Superior temporal gyrus (tissue), 1 donor: Measurements from ENCODE around the gene CXCL16.
"Not testable (repeated sequence)": the region's sequence is repeated elsewhere in the genome, so short reads cannot be mapped to it uniquely, and the experiment has no call there.

Experiments
- DNase-seq: peaks from one replicate; pipeline ENCODE4 v3.0.0-alpha.2; 2016; ENCODE audit errors: extremely low spot score

The CXCL16 gene

DNA sequence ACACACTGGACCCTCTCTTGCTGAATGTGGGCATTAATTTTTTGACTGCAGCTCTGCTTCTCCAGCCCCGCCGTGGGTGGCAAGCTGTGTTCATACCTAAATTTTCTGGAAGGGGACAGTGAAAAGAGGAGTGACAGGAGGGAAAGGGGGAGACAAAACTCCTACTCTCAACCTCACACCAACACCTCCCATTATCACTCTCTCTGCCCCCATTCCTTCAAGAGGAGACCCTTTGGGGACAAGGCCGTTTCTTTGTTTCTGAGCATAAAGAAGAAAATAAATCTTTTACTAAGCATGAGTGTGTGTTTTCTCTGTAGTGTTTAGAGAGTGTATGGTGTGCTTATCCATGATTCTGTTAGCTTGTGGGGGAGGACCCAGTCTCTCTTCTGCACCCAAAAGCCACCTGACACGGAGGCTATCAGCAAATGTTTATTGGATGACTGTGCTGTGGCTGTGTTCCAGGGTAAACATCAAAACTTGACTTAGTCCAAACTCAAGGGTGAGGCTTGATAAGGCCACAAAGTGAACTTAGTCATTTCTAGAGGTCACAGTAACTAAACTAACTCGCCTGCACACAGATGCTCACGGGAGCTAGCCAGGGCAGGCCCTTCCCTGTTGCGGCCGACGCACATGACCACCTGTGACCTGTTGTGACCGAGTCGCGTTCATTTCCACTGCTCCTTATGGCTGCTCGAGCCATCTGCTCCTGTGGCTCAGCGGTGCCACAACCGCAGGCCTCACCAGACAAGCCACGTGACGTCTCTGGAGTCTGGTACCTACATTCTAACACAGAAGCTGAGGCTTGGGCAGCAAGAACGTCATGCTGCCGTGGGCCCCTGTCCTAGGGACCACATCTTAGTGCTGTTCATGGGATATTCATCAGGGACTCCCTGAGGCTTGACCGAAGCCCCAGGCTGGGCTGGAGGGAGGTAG is 18.3 kb downstream of the CXCL16 start:
- DNase-seq, result no peak

GRCh38 chr17:4720787-4721186 is 18.9 kb downstream of the CXCL16 start:
- DNase-seq, result no peak

- no peak for DNase-seq
These were observed 20.0 kb downstream of the CXCL16 start for GRCh38 chr17:4719684-4720221.

- no peak for DNase-seq
These were observed 20.6 kb downstream of the CXCL16 start for GRCh38 chr17:4719146-4719545.

DNA sequence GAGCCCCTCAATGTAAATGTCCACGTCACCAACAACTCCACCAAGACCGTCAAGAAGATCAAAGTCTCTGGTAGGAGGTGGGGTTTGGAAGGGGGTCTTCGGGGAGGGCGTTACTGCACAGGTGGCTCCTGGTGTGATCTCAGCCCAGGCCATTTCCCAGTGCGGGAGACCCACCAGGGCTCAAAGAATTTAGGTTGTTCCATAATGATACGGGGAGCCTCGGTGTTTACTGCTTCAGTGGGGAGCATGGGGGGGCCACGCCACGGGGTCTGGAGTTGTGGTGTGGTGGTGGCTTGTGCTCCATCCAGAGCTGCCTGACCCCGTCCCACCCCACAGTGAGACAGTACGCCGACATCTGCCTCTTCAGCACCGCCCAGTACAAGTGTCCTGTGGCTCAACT is 21.5 kb downstream of the CXCL16 start:
- no peak for DNase-seq

- no peak for DNase-seq
These were observed 21.9 kb downstream of the CXCL16 start for GRCh38 chr17:4717791-4718190.

DNA sequence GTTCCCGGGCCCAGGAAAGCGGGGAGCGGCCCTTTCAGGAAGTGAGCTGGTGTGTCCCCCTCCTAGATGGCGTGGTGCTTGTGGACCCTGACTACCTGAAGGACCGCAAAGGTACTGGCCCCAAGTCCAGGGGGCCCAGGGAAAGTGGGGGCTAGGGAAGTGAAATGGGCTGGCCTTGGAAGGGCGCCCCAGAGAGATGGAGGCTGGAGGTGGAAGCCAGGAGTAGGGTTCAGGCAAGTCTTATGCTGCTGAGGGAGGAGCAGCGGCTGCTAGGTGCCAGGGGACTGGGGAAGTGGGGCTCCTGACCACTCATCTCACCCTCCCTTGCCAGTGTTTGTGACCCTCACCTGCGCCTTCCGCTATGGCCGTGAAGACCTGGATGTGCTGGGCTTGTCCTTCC is 23.6 kb downstream of the CXCL16 start:
- no peak for DNase-seq

DNA sequence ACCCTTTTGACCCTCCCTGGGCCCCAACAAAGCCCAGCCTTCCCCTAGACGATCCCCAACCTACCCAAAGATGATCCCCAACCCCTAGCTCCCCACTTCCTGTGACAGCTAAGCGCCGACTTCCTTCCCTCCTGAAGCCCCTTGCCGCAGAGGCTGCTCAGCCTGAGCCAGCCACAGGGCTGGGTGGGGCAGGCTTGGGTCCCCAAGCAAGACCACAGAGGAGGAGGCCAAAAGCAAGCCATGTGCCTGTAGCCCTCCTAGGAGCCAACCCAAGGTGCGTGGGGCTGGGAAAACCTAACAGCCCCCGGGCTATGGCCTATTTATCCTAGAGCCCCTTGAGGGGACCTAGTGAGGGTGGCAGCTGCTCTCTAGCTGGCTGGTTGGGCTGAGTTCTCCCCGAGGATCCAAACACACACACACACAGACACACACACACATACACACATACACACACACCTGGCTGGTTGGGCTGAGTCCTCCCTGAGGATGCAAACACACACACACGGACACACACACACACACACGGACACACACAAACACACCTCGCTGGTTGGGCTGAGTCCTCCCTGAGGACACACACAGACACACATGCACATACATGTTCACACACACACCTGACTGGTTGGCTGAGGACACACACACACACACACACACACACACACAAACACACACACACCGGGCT is 24.5 kb downstream of the CXCL16 start:
- no peak for DNase-seq

GRCh38 chr17:4714340-4715062 is 25.2 kb downstream of the CXCL16 start:
- DNase-seq, result not testable (repeated sequence)

DNA sequence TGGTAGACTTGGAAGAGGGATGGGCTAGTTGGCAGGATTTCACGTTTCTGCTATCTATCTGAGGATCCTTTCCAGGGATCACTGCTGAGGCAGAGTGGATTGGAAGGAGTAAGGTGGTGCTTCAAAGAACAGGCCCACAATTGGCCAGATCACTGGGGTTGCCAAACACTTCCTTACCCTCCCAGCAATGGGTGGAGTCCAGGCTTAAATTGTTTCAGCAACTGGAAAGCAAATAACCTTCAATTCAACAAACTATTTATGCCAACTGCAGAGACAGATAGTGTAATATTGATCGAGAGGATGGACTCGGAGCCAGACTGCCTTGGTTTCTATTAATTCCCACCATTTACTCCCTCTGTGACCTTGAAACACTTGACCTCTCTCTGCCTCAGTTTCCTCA is 27.2 kb downstream of the CXCL16 start:
- DNase-seq, result no peak

DNA sequence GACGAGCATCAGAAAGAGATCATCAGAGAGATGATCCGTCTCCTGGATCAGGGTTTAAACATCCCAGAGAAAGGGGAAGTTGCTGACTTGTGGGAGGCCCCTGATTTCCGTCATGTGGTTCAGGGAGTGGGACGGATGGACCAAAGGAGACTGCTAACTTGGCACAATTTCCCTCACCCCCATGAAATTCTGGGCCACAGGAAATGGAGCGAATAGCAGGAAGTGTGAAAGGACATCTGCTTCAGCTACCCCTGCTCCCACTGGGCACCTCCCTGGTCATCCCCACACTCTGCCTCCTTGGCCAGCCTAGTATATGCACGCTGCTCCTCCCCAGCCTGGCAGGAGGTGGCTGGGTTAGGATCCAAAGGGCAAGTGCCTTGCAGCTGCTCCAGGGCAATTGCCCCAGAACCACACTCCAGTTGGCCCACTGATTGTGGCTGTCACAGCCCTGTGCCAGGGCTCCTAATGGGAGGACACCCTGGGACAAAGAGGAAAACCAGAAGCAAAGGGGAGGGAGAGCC is 28.0 kb downstream of the CXCL16 start:
- peak; percentile 54 for DNase-seq

GRCh38 chr17:4710693-4711634 is 28.8 kb downstream of the CXCL16 start:
- DNase-seq, result no peak

DNA sequence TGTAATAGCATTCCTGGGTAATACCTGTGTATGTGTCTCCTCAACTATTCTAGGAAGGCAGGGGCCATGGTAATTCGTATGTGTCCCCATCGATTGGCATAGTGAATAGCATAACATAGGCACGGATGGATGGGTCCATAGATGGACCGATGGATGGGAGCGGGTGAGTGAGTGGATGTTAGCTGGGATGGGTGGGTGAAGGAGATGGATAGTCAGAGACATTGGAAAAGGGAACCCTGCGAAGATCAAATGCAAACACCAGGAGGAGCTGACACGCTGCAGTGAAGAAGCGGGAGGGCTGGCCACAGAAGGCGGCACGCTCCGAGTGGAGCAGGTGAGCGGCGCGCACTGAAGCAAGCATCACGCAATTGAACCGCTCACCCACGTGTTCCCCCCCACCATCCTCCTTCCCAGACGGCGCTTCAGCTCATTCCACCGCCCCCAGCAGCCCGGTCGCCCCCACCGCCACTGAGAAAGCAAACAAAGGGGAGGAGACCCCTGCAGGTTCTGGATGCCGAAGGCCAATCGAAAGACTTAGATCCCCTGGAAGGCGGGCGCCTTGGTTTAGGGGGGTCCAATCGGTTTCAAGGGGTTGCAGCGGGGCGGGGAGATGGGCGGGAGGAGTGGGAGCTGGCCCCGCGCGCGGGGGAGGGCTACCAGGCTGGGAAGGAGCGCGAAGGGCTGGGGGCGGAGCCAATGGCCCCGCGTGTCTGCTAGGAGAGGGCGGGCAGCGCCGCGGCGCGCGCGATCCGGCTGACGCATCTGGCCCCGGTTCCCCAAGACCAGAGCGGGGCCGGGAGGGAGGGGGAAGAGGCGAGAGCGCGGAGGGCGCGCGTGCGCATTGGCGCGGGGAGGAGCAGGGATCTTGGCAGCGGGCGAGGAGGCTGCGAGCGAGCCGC is 29.7 kb downstream of the CXCL16 start, which contains the start of gene ARRB2:
ARRB2 (plus strand) TSS at position 839 of the 899 bp plus-strand sequence. CDS start 90 bp downstream, outside the sequence.
- peak; percentile 96 for DNase-seq

DNA sequence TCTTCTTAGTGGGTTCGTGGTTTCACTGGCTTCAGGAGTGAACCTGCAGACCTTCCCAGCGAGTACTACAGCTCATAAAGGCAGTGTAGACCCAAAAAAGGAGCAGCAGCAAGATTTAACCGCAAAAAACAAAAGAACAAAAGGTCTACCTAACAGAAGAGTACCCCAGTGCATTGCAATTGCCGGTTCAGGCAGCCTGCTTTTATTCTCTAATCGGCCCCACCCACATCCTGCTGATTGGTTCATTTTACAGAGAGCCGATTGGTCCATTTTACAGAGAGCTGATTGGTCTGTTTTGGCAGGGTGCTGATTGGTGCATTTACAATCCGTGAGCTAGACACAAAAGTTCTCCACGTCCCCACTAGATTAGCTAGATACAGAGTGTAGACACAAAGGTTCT is 31.3 kb downstream of the CXCL16 start:
- peak; percentile 35 for DNase-seq

DNA sequence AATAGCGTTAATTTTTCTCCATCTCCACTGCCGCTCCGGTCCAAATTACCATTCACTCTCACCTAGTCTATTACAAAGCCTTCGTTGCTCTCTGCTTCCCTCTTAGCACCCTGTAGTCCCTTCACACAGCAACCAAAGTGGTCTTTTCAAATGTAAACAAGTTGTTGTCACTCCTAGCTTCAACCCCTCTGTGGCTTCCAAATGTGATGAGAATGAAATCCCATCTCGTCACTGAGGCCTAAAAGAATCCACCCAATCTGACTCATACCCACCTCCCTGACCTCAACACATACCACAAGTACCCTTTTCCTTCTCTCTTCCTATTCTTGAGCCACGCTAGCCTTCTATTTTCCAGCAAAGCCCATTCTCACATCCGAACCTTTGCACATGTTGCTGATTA is 33.6 kb downstream of the CXCL16 start:
- DNase-seq, result no peak

GRCh38 chr17:4704991-4705390 is 34.7 kb downstream of the CXCL16 start:
- no peak for DNase-seq

- DNase-seq, result not testable (repeated sequence)
These were observed 35.2 kb downstream of the CXCL16 start for GRCh38 chr17:4704574-4704907.

- no peak for DNase-seq
These were observed 36.4 kb downstream of the CXCL16 start for GRCh38 chr17:4703330-4703691.

GRCh38 chr17:4701116-4701515 is 38.6 kb downstream of the CXCL16 start:
- DNase-seq, result no peak
